Measurements from ENCODE around the gene CAPG.
"Not testable (repeated sequence)": the region's sequence is repeated elsewhere in the genome, so short reads cannot be mapped to it uniquely, and the experiment has no call there.

The CAPG gene, protein sequence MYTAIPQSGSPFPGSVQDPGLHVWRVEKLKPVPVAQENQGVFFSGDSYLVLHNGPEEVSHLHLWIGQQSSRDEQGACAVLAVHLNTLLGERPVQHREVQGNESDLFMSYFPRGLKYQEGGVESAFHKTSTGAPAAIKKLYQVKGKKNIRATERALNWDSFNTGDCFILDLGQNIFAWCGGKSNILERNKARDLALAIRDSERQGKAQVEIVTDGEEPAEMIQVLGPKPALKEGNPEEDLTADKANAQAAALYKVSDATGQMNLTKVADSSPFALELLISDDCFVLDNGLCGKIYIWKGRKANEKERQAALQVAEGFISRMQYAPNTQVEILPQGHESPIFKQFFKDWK

DNA sequence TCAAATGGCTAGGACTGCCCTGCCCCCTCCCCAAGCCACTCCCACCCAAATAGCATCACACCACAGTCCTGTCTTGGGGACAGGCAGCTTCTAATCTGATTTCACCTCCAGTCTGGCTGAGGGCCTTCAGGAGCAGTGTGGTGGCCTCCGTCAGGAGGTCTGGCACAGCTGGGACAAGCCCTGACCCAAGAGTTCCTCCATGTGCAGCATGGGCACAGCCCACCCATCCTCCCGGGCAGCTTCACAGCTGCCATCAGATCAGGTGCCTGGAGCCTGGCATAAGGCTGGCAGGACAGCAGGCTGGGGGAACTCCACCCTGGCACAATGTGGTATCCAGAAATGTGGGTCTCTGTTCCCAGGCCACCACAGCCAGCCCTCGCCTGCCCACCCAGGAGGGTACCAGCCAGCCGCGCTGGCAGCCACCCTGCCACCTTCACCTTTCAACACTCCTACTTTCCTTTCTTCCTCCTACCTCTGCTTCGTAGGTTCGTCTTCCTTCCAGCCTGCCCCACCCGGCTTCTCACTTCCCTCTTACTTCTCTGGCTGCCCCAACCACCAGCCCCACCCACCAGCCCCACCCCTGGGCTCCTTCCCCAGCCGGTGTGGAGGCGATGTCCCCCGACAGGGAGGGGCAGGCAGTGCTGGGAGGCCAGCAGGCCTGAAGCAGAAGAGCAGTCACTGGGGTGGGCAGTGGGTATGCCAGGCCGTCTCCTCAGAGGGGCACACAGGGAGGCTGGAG lies at the start of gene CAPG:
Gene CAPG, minus strand, starts transcription at position 522 of the 739 bp plus-strand sequence. CDS start 8,221 bp downstream, outside the sequence.
- DNase-seq, result no peak

DNA sequence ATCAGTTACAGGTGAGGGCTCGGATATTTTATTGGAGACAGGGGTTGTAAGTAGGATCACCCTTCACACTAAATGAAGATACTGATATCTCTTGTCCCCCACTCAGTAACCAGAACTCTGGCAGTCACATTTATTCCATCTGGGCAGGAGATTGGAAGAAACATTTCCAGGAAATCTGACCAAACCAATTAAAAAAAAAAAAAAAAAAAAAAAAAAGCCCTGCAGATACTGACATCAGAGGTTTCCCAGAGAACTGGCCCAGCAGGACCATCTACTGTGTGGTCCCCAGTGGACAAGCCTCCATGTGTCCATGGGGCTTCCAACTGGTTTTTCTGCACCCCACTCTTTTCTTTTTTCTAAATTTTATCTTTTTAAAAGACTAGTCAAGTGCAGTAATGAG lies 49.6 kb upstream of the CAPG start:
- no peak for DNase-seq

DNA sequence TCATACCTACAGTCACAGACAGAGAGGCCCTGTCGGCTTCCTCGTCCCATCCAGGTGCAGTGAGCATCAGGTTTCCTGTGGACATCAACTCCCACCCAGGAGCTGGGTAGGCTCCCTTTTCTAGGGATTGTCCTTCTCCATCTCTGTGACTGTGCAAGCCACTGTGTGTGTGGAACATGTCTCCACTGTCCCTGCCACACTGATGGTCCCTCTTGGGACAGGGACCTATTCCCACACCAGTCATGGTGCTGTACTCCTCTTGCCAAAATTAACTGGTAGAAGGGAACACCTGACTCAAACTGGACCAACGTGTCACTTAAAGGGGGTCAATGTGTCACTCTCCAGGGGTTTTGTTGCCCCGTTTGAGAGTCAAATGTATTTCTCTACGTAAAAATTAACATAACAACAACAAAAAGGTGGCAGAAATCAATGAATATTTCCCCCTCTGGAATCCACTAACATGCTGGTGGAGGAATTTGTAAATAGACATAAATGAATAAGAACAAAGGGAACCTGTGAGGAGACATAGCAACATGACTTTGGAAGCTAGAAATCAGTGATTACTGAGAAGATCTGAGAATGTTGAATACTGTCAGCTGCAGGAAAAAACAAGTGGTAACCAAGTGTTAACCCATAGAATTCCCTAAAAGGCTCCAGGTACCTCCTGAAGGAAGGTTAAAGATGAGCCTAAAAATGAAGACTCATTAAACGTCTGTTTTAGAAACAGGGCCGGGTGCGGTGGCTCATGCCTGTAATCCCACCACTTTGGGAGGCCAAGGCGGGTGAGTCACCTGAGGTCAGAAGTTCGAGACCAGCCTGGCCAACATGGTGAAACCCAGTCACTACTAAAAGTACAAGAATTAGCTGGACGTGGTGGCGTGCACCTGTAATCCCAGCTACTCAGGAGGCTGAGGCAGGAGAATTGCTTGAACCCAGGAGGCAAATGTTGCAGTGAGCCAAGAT lies 48.7 kb upstream of the CAPG start:
- no peak for DNase-seq

DNA sequence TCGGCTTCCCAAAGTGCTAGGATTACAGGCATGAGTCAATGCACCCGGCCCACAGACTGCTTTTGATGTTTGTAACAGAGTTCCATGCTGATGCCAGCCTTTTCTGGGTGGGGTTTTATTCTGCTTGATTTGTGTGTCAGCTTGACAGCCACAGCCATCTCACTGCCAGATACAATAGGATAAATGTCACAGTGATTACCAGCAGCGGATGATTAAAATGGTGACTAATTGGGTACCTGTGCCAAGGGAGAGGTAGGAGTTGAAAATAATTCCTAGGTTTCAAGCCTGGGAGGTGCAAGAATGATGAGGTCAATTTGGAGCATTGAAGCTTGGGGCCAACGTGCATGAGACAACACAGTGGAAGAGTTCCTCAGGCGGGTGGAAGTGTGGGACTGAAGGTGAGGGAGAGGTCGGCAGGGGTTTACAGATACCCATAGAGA lies 47.7 kb upstream of the CAPG start:
- DNase-seq, result no peak

DNA sequence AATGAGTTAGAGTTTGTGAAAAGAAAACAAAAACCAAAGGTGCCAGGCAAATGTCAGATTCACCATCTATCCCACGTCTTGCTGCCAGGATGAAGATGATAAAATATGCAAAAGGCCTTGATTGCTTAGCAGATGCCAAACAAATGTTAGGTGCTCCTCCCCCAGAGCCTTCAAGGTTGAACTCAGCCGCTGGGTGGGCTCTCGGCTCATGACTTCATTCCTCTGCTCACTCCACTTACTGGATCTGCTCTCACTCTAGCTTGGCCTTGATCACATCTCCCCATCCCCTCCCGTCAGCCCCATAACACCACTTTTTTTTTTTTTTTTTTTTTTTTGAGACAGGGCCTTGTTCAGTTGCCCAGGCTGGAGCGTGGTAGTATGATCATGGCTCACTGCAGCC lies 46.9 kb upstream of the CAPG start:
- no peak for DNase-seq

DNA sequence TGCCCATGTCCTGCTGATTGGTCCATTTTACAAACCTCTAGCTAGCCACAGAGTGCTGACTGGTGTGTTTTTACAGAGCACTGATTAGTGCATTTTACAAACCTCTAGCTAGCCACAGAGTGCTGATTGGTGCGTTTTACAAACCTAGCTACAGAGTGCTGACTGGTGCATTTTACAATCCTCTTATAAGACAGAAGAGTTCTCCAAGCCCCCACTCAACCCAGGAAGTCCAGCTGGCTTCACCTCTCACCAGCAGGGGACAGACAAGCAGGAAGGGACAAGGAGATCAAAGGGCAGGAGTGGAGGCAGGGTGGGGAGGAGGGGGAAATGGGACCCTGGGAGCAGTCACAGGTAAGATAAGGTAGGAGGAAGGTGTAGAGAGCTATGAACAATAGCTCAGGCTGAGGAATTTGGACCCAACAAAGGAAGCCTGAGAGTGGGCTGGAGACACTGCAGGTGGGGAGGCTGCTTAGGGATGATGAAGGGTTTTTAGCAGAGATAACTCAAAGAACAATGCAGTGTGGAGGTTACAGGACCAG lies 45.5 kb upstream of the CAPG start:
- no peak for DNase-seq

DNA sequence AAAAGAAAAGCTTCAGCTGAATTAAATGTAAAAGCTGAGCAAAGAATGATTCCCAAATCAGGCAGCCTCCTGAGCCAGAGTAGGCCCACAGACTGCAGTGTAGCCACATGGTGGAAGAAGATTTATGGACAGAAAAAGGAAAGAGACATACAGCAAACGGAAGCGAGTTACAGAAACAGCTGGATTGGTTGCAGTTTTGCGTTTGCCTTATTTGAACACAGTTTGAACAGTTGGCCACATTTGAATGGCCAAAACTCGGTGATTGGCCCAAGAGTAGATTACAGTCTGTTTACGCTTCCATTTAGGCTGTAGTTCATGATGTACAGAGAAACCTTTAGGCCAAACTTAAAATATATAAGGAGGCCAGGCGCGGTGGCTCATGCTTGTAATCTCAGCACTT lies 43.4 kb upstream of the CAPG start:
- DNase-seq, result no peak

DNA sequence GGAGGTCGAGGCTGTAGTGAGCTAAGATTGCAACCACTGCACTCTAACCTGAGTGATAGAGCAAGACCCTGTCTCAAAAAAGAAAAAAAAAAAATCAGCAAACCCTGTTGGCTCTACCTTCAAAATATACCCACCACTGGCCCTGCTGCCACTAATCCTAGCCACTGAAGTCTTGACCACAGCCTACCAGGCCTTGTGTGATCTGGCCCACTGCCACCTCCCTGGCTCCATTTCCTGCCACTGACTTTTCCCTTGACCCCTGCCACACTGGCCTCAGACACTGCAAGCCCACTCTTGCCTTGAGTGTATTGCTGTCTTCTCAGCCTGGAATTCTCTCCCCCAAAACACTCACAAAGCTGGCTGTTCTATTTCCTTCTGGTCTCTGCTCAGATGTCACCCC lies 42.1 kb upstream of the CAPG start:
- no peak for DNase-seq

DNA sequence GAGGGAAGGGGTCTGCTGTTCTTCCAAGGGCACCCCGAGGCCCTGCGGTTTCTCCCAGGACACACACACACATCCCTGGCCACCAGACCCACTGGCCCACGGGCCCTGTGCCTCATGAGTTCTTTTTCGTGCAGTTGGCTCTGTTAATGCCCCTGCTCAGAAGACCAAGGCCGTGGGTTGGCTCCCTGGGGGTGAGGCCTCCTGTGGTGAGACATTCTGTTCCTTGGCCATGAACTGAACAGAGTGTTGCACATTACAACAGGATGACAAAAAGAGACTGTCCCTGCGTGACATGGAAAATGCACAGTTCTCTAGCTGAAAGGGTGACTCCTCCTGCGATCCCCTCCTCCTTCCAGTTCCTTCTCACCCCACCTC lies 39.0 kb upstream of the CAPG start:
- no peak for DNase-seq

DNA sequence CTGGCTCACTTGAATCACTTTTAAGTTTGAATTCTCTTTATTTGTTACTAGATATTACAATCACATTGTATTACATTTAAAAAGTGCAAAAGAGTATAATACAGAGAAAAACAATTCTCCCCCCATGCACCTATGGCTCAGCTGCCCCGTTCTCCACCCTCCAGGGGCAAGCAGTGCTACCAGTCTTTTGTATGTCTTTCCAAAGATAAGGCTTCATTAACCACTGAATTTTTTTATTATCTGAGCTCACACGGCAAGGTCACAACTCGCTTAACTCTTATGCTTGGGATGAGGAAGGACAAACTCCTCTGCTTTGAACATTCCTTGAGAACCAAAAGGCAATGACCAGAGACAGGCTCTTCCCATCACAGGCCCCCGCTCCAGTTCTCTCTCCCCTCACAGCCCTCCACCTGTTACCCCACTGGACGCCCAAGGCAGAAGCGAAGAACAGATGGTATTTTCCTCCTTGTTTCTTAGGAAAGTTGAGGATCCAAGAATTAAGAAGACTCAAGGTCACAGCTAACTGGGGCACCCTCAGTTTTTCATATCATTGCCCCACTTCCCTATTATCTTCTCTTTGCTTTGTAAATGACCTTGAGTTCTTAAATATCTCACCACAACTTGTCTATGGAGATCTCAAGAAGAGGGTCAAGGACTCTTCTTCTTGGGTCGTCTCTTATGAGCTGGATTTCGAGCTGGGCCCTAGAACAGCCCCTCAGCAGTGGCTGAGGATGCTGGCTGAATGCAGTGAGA lies 38.5 kb upstream of the CAPG start:
- DNase-seq, result no peak

DNA sequence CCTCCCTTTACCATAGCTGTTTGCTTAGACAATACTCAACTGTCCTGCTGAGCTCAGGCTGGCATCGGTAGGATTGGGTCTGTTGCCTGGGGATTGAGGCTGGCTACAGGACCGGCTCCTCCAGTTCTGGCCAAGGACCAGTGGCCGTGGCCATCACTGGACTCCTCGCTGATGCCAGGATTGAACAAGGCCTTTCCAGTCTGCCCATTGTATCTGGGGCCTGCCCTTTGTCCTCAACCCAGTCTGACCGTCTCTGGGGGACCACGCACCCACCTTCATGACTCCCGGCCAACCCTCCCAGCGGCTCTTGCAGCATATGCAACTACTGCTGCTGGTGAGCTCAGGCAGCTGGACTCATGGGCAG lies 37.0 kb upstream of the CAPG start:
- no peak for DNase-seq

DNA sequence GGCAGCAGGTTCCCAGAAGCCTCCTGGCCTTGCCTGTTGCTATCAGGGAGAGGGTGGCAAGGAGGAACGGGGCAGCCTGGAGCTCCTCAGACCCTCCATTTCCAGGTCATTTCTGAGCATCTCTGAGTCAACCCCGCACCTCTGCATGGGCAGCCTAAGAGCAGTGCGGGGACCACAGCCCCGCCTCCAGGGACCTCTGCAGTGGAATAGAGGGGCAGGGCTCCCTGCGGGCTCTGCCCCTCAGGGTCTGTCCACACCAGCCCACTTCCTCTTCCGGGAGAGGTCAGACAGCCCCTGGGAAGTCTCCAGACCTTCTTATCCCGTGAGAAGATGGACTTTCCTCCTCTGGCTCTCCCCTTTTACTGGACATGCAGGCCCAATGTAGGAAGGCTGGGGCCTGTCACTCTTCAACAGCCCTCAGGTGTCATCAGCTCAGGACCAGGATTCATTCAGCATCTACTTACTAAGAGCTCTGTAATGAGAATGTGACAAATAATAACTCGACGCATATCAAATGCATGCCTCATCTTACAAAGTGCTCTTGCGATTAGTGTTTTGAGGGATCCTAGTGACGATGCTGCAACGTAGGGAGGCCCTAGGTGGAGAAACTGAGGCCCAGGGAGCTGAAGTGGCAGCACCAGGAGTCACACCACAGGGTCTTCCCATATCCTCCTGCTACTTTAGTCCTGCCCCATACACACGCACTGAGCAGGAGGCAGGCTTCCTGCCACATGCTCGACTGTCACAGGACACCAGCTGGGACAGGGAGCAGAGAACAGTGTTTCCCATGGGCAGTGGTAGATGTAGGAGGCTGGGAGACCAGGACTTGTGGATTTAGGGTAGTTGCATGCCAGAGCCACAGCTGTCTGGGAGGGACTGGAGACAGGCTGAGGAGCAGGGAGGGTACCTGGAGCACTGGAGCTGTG lies 36.4 kb upstream of the CAPG start:
- DNase-seq, result no peak

DNA sequence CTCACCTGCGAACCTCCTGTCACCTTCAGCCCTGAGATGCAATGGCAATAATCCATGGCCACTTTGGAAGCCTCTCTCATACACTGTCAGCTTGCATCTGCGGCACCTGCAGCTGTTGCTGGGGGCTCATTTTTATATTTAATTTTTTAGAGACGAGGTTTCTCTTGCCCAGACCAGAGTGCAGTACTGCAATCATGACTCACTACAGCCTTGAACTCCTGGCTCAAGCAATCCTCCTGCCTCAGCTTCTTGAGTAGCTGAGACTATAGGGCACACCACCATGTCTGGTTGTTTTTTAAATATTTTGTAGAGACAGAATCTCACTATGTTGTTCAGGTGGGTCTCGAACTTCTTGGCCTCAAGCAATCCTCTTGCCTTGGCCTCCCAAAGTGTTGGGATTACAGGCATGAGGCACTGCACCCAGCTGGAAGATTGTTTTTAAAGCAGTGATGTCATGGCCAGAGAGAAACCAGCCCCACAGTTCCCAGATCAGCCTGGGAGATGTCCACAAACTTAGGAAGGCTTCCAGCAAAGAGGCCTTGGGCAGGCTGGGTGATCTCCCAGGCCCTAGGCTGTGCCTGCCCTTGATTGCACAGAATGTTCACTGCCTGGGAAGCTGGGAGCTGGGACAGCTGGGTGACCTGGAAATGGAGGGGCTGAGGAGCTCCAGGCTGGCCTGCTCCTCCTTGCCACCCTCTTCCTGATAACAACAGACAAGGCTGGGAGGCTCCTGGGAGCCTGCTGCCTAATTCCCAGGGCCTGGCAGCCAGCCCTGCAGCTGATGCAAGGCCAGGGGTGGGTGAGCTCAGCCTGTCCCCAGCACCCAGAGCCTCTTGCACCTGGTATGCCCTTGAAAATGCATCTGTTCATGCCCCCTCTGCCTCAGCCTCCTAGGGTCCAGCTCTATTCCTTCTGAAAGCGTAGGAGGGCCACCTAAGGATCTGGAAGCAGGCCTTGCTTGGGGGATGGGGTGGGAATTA lies 35.4 kb upstream of the CAPG start:
- DNase-seq, result no peak

DNA sequence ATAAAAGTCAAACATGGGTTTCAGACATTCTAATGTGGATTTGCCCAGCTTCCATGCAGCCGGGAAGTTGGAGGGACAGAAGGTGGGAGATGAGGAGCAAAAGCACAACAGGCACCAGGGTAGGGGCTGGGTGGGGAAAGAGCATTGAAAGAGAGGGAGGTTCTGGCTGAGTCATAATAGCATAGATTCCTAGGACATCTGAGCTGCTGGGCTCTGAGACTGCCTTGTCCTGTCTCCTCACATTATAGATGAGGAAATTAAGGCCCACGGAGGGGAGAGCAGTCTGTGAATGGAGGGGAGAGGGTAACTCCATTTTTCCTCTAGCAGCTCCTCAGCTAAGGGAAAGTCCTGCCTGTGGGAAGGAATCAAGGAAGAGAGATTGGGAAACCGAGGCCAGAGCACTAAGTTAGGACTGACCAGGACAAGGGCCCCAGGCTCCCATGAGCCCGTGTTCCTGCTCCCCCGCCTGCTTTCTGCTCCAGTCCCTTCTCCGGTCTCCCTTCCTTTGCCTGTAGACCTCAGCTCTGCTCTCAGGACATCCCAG lies 34.5 kb upstream of the CAPG start:
- no peak for DNase-seq

DNA sequence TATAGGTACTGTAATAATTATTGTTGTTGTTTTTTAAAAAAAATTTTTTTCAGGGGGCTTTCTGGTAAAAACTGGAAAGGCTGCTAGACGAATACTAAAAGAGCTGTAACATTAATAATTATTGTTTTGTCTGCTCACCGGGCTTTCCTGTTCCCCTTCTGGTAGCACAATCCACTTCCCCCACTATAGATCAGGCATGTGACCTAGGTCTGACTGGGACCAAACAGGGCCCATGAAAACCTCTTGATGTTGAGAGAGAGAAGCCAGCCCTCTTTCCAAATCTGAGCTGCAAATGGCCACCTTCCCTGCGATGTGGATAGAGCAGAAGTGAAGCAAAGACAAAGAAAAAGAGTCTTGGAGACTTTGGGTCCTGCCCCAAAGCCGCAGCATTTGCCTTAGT lies 31.7 kb upstream of the CAPG start:
- no peak for DNase-seq

DNA sequence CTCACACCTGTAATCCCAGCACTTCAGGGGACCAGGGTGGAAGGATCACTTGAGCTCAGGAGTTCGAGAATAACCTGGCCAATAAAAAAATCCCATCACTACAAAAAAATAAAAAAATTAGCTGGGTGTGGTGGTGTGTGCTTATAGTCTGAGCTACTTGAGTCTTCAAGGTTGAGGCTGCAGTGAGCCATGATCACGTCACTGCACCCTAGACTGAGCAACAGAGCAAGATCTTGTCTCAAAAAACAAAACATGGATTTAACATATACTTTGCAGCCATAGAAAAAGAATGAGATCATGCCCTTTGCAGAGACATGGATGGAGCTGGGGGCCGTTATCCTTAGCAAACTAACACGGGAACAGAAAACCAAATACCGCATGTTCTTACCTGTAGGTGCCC lies 30.6 kb upstream of the CAPG start:
- DNase-seq, result no peak

DNA sequence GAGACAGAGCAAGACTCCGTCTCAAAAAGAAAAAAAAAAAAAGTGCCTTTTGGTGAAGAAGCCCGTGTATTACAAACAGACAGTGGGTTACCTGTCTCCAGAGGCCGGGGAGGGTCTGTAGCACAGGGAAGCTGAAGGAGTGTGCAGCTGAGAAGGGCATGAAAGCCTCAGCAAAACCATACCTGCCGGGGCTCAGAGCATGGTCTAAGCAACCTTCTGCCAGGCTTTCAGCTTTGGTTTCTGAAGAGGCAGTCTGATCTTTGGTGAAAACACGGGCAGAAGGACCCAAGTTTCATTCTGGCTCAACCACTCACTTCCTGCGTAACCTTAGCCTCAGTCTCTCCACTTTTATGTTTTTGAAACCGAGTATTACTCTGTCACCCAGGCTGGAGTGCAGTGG lies 29.8 kb upstream of the CAPG start:
- no peak for DNase-seq

DNA sequence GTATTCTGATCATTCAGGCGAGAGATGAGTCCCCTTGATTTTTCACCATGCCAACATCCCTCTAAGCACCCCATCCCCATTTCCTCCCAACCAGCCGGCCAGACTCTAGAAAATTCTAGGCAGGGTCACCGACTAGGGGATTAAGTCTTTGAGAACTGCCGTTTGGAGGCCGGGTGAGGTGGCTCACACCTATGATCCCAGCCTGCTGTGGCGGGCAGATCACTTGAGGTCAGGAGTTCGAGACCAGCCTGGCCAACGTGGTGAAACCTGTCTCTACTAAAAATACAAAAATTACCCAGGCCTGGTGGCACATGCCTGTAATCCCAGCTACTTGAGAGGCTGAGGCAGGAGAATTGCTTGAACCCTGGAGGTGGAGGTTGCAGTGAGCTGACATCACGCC lies 29.4 kb upstream of the CAPG start:
- not testable (repeated sequence) for DNase-seq

DNA sequence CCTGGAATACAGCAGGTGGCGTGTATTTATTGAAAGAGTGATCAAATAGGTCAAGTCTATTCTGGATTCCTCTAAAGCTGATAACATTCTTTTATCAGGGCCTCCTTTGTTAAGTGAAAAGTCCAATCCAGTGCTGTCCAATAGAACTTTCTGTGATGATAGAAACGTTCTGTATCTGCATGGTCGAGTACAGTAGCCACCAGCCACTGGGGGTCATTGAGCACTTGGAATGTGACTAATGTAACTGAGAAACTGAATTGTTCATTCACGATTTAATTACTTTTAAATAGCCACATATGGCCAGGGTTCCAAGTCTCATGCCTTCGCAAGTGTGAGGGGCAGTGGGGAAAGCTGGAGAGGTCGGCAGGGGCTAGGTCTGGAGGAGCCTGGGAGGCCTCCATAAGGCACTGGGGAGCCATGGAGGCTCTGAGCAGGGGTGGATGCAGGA lies 28.9 kb upstream of the CAPG start:
- DNase-seq, result no peak
